ENCODE results near the gene TRIB2.

- TF ChIP-seq BHLHE40 (IDR thresholded peaks at IDR 0.05; ENCODE audit: borderline replicate concordance): no peak
- TF ChIP-seq ARNT (IDR thresholded peaks at IDR 0.05): no peak
- no peak for TF ChIP-seq FOXM1 (IDR thresholded peaks at IDR 0.05; ENCODE audit: borderline replicate concordance)
- TF ChIP-seq, protein P1, sequence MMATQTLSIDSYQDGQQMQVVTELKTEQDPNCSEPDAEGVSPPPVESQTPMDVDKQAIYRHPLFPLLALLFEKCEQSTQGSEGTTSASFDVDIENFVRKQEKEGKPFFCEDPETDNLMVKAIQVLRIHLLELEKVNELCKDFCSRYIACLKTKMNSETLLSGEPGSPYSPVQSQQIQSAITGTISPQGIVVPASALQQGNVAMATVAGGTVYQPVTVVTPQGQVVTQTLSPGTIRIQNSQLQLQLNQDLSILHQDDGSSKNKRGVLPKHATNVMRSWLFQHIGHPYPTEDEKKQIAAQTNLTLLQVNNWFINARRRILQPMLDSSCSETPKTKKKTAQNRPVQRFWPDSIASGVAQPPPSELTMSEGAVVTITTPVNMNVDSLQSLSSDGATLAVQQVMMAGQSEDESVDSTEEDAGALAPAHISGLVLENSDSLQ (IDR thresholded peaks at IDR 0.05): no peak
- TF ChIP-seq SUZ12 (IDR thresholded peaks at IDR 0.05): no peak
Observed at GRCh38 chr2:12704378-12704777, 12.4 kb upstream of the TRIB2 start.
